NCI-H2081 treated with DMSO at 0.1 percent for 48 hours (cell line): Measurements from ENCODE around the gene MBP.
"Not testable (repeated sequence)": the region's sequence is repeated elsewhere in the genome, so short reads cannot be mapped to it uniquely, and the experiment has no call there.

Experiments used
- DNase-seq: peaks from one replicate; lab custom pipeline; 2025; lab: John Stamatoyannopoulos, UW

Gene MBP

DNA sequence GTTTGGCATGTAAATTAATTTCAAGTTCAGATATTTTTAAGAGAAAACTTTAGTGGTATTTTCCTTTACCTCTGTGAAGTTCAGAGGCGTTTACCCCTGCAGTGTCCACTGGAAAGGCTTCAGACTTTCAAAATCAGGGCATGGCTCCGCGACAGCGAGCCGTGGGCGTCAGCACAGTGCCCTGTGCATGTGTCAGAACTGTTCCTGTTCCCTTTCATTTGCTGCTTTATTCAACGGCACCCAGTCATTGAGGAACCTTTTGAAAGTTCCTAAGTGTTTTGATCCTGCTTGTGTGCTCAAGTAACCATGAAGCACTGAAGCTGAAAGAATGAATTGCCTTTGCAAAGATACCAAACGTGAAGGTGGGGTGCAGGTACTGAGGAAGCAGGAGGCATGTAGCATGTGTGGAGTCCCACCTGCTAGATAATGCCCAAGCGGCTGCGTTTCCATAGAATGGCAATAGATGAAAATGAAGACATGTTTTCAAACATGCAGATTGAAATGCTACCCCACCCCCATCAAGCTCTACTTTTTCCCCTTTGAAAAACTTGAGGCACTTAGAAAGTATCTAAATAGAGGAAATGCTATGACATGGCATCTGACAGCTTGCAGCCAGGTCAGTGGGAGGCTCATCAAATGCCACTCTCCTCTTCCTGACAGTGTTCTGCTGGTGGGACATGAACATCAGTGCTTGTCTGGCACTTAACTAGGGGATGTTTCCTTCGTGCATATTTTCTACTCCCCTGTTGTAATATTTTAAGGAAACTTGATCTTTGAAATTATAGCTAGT, 161.6 kb downstream of the MBP start:
- DNase-seq: no peak

DNA sequence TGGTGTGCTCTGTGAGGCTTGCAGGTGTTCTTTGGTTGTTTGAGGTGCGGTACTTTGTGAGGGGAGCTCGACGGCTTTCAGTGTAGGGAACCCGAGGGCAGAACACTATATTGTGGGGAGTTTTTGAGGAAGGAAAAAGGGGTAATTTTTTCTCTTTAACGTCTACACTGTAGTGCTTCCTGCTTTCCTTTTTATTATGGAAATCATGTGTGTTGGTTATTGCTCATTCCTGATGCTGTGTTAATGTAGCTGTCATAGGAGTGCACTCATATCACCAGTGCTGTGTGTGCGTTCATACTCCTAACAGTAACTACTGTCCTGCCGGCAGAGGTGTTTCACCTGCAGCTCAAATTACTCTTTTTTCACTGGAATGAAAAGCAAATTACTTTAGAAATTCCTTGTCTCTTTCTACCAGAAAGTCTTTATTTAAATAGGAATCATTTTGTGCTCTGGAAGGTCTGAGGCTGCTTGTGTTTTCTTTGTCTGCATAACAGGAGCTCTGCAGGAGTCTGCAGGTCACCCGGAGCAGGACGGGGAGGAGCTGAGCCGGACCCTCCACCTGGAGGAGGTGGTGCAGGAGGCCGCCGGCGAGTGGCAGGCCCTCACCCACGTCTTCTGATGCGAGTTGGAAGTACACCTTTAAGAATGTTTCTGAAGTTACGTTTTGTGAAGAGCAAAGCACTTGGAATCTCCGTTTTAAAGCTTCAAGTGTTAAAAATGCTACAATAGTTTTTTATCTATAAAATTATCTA, 164.7 kb downstream of the MBP start:
- DNase-seq: no peak

GRCh38 chr18:76967299-76967698, 165.3 kb downstream of the MBP start:
- DNase-seq: not testable (repeated sequence)

GRCh38 chr18:76965555-76966151, 166.9 kb downstream of the MBP start:
- DNase-seq: not testable (repeated sequence)

GRCh38 chr18:76963936-76964335, 168.6 kb downstream of the MBP start:
- no peak for DNase-seq

DNA sequence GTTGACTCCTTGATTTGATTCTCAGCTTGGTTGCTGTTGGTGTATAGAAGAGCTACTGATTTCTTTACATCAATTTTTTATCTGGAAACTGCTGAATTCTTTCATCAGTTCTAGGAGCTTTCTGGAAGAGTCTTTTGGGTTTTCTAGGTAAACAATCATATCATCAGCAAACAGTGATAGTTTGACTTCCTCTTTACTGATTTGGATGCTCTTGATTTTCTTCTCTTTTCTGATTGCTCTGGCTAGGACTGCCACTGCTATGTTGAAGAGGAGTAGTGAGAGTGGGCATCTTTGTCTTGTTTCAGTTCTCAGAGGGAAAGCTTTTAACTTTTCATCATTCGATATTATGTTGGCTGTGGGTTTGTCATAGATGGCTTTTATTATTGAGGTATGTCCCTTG, 169.7 kb downstream of the MBP start:
- no peak for DNase-seq

DNA sequence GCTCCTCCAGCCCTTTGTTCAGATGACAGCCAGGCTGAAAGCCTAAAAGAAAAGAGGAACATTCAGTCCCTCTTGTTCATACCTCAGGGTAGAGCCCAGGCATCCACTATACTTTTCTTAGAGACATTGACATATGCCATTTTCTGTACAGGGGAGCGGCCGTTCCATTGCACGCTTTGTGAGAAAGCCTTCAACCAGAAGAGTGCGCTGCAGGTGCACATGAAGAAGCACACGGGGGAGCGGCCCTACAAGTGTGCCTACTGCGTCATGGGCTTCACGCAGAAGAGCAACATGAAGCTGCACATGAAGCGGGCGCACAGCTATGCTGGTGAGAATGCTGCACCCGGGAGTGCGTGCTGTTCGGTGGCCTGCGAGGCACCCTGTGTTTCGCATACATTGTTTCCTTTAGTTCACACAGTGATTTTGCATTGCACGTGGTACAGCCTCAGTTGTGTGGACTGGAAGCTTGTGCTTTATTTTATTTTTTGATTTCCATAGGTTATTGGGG, 172.0 kb downstream of the MBP start:
- DNase-seq: no peak

GRCh38 chr18:76959605-76960004, 173.0 kb downstream of the MBP start:
- no peak for DNase-seq

DNA sequence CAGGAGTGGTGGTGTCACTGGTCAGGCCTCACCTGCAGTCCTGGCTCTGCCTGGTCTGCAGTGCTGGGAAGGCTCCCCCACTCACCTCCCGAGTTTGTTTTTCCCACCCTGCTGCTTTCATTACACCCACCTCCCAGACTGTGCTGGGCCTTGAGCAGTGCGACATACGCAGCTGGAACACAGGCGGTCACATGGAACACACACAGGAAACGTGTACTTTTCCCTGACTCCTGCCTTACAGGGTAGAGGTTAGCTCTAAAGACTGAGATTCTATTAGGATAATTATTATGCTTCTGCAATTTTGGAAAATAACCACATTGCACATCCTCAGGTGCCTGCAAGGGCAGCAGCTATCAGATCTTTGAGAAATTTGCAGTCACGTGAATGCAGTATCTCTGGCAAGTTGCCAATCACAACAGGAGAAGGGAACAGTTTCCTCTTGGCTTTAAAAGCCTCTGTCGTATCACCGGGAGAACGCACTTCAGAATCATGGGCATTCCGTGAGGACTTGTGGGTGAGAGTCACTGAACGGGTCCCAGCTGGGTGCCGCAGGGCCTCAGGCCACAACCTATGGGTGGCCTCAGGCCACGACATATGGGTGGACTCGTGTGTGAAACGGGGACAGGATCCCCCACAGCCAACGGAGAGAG, 173.8 kb downstream of the MBP start:
- DNase-seq: no peak

- no peak for DNase-seq
Observed at GRCh38 chr18:76957384-76958355, 174.9 kb downstream of the MBP start.

DNA sequence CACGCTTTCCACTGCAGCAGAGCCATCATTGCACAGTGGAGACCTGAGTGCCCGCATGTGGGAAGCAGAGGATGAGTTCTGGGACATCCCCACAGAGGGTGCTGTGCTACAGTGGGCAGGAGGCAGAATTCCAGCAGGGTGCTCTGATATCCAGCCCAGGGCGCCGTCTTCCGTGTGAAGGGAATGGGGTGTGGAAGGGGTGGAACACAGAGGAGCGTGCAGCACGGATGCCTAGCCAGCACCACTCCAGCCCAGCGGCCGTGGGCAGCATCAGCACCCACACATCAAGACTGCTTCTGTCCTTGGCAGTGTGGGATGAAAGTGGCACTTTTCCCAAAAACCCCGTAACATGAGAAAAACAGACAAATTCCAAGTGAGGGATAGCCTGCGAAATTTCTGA, 175.9 kb downstream of the MBP start:
- no peak for DNase-seq

DNA sequence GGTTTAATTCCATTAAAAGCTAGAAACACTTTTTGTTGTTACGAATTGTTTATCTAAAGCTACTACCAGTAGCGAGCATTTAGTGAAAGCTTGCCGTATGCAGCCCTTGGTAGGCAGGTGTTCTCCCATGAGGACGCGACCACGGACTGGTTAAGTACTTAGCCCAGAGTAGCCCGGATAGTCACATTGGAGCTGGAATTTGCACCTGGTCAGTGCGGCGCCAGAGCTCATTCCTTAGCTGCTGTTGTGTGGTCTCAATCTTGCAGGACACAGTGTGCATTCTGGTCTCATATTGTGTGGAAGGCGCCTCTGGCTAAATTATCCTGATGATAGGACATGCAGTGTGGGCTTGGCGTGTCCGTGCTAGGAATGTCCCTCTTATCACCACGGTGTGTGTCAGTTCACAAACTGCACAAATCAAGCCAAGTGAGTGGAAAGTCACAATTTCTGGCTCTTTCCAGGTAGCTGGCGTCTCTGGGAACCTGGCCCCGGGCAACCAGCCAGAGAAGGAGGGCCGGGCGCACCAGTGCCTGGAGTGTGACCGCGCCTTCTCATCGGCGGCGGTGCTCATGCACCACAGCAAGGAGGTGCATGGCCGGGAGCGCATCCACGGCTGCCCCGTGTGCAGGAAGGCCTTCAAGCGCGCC, 176.9 kb downstream of the MBP start:
- DNase-seq: no peak

GRCh38 chr18:76953583-76954233, 178.9 kb downstream of the MBP start:
- DNase-seq: no peak

DNA sequence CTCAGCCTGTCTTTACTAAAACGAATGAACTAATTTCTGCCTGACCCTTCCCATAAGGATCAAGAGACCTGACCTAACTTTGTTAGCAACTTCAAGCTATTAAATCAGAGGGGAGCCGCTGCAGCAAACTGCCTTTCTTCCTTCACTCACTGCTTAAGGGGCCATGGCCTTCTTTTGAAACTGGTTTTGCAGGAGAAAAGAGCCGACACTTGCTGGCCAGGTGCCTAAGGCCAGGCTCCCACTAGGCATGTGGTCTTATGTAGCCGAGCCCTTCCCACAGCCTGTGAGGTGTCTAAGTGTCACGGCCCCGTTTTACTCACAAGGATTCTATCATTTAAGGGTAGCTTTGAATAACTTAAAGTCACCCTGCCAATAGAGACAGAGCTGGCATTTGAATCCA, 179.4 kb downstream of the MBP start:
- DNase-seq: no peak

DNA sequence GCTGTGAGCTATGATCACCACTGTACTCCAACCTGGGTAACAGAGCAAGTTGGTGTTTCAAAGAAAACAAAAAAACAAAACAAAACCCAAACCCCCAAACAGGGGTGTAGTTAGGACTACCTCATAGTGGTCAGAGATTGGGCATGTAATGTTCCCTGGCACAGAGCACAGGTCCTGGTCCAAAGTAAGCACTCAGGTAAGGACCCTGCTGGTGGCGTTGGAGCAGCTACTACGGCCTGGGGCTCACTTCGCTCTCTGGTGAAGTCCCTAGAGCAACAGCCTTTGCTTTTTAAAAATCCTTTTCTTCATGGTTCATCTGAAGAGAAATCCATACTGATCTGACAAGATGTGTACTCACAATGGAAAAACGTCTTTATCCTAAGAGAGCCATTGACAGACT, 179.8 kb downstream of the MBP start:
- no peak for DNase-seq

GRCh38 chr18:76951456-76952247, 180.9 kb downstream of the MBP start:
- no peak for DNase-seq

DNA sequence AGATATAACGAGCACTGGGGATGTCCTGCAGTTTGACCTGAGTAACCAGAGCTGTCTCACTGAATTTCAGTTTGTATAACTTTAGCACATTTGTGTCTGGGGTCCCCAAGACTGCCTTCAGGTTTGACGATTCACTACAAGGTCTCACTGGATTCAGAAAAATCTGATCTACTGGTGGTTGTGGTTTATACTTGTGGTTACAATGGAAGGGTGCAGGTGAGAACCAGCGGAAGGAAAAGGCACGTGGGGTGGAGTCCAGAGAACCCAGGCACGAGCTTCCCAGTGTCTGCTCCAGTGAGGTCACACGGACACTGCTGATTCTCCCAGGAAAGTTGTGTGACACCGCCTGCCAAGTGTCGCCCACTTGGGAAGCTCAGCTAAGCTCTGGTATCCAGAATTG, 184.2 kb downstream of the MBP start:
- DNase-seq: no peak

GRCh38 chr18:76944346-76944745, 188.2 kb downstream of the MBP start:
- not testable (repeated sequence) for DNase-seq
